ENCODE data around the gene NECAP2. TPM values are rescaled to one million over a fixed set of nuclear protein-coding genes. Genes with fewer than 3 reads are reported as not detected.
A peak's percentile ranks its signal among the peaks of the same experiment; 100 is the strongest.

Gene NECAP2, protein sequence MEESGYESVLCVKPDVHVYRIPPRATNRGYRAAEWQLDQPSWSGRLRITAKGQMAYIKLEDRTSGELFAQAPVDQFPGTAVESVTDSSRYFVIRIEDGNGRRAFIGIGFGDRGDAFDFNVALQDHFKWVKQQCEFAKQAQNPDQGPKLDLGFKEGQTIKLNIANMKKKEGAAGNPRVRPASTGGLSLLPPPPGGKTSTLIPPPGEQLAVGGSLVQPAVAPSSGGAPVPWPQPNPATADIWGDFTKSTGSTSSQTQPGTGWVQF
- polyA plus RNA-seq (2011; rRNA removed) (38.5 and 40.3 TPM in 2 replicates), polyA plus RNA-seq (2017; fragmentation: RNase III; extraction: RNeasy Plus Mini Kit Qiagen cat#74134 plus additional on column Dnase treatment) (28.4 to 29.7 TPM (median 29.4 TPM) in 3 replicates), polyA minus RNA-seq (2011; rRNA and poly(A)+ RNA removed) (33.5 and 34.3 TPM in 2 replicates)
- polyA plus RNA-seq (2012; cell fraction: cytosol; rRNA removed): 35.4 and 37.6 TPM in 2 replicates
- polyA plus RNA-seq (2012; cell fraction: nucleus; rRNA removed): 29.0 and 33.2 TPM in 2 replicates

DNA sequence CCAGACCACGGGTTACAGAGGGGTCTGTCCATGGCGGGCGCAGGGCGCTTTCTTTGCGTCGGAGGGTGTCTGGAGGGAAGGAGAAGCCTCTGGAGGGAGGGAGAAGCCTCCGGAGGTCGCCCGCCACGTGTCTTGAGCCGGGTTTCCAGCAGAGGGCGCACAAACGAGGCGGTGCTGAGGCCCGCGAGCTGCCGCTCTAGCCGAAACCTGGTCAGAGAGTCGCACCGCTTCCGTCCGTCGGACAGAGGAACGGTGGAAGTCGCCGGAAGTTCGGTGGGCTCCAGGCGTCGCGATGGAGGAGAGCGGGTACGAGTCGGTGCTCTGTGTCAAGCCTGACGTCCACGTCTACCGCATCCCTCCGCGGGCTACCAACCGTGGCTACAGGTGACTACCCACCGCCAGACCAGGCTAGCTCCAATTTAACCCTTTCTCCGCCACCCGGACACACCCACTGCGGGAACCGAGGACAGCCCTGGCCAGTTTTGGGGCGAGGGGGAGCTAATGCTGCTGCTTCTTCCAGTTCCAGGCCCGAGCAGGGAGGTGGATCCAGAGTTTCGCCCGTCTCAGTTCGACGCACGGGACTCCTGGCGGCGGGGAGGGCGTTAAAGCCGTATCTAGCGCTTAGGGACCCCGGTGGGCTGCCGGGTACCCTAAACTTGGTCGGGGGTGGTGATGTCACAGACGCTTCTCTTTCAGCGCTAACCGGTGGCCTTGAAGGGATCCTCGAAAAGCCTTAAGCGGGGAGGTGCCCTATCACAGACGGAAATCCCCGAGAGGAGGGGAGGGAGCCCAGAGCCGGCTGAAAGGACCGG, at the start of gene NECAP2:
Gene NECAP2 (plus strand): TSS at position 255 of the 812 bp plus-strand sequence. CDS start 38 bp downstream, at position 293.
- FAIRE-seq: no peak
- POLR2A ChIA-PET: interaction anchor here (1.3 kb wide), 1 partner anchor 74 kb away, joined by 3 read pairs; the partner anchor contains the start of gene SZRD1
- ATAC-seq: peak; percentile 97 to 98
- Histone ChIP-seq H3K4me2 (peak within 1 kb of the TSS; percentile 98), H3K27ac (peak within 1 kb of the TSS; percentile 84 to 98), H3K9me3 (no peaks in the 10 kb centered on the region), H3K4me1 (peaks cover 8% of the 10 kb centered on the region; the same call in 1 of the 3 replicates), H3K4me3 (peak within 1 kb of the TSS; percentile 97)
- 1% methylated on average over 42 of the region's 68 CpGs for WGBS (ENCODE audit: missing lambda C conversion rate)
- peak; percentile 85 to 91 for DNase-seq (ENCODE audit: low read depth in 1 of 2, low spot score in 1 of 2)
- CTCF ChIA-PET: interaction anchor here (0.5 to 3.0 kb wide), 28 partner anchors 10 to 1776 kb away, joined by 3 to 30 read pairs (median 4); partner anchors contain the start of gene FBXO42
- no peak for TF ChIP-seq CHD2 (IDR thresholded peaks at IDR 0.05; ENCODE audit: low read length, partially characterized antibody)
- TF ChIP-seq TP53 (CRISPR knock-in tag; IDR thresholded peaks at IDR 0.05): no peak
- TF ChIP-seq, protein P1, sequence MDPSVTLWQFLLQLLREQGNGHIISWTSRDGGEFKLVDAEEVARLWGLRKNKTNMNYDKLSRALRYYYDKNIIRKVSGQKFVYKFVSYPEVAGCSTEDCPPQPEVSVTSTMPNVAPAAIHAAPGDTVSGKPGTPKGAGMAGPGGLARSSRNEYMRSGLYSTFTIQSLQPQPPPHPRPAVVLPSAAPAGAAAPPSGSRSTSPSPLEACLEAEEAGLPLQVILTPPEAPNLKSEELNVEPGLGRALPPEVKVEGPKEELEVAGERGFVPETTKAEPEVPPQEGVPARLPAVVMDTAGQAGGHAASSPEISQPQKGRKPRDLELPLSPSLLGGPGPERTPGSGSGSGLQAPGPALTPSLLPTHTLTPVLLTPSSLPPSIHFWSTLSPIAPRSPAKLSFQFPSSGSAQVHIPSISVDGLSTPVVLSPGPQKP (IDR thresholded peaks at IDR 0.05; ENCODE audit: low read depth, low read length): no peak
- TF ChIP-seq, protein P2, sequence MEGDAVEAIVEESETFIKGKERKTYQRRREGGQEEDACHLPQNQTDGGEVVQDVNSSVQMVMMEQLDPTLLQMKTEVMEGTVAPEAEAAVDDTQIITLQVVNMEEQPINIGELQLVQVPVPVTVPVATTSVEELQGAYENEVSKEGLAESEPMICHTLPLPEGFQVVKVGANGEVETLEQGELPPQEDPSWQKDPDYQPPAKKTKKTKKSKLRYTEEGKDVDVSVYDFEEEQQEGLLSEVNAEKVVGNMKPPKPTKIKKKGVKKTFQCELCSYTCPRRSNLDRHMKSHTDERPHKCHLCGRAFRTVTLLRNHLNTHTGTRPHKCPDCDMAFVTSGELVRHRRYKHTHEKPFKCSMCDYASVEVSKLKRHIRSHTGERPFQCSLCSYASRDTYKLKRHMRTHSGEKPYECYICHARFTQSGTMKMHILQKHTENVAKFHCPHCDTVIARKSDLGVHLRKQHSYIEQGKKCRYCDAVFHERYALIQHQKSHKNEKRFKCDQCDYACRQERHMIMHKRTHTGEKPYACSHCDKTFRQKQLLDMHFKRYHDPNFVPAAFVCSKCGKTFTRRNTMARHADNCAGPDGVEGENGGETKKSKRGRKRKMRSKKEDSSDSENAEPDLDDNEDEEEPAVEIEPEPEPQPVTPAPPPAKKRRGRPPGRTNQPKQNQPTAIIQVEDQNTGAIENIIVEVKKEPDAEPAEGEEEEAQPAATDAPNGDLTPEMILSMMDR (IDR thresholded peaks at IDR 0.05): peak; percentile 70
- TF ChIP-seq EHF (CRISPR knock-in tag; IDR thresholded peaks at IDR 0.05): no peak
- TF ChIP-seq CHD4 (IDR thresholded peaks at IDR 0.05; ENCODE audit: borderline replicate concordance): no peak
- peak; percentile 39 to 60 for TF ChIP-seq RAD21 (conservative IDR thresholded peaks at IDR 0.05 in 1 of 2, IDR thresholded peaks at IDR 0.05 in 1 of 2)
- no peak for TF ChIP-seq RNF2 (IDR thresholded peaks at IDR 0.05; ENCODE audit: borderline replicate concordance, low read depth)
- no peak for TF ChIP-seq SREBF2 (IDR thresholded peaks at IDR 0.05)
- TF ChIP-seq HOXB5 (CRISPR knock-in tag; IDR thresholded peaks at IDR 0.05): no peak
- TF ChIP-seq, protein P3, sequence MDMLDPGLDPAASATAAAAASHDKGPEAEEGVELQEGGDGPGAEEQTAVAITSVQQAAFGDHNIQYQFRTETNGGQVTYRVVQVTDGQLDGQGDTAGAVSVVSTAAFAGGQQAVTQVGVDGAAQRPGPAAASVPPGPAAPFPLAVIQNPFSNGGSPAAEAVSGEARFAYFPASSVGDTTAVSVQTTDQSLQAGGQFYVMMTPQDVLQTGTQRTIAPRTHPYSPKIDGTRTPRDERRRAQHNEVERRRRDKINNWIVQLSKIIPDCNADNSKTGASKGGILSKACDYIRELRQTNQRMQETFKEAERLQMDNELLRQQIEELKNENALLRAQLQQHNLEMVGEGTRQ (IDR thresholded peaks at IDR 0.05): peak; percentile 23; the same call in 1 of the 2 replicates
- TF ChIP-seq HOXB13 (CRISPR knock-in tag; IDR thresholded peaks at IDR 0.05; ENCODE audit: low read depth): no peak
- peak in 1 of 2 experiments; percentile 70; a peak in 3 of 5 replicates for TF ChIP-seq JUN (IDR thresholded peaks at IDR 0.05)
- no peak for TF ChIP-seq NR3C1 (IDR thresholded peaks at IDR 0.05)
- TF ChIP-seq EP300 (IDR thresholded peaks at IDR 0.05): no peak
- TF ChIP-seq, protein P4, sequence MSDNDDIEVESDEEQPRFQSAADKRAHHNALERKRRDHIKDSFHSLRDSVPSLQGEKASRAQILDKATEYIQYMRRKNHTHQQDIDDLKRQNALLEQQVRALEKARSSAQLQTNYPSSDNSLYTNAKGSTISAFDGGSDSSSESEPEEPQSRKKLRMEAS (IDR thresholded peaks at IDR 0.05): peak; percentile 98
- no peak for TF ChIP-seq ZFP36 (IDR thresholded peaks at IDR 0.05; ENCODE audit: borderline replicate concordance, partially characterized antibody)
- TF ChIP-seq RCOR1 (IDR thresholded peaks at IDR 0.05; ENCODE audit: low read depth, low read length): no peak
- TF ChIP-seq POLR2A (IDR thresholded peaks at IDR 0.05; ENCODE audit: low read length): peak; percentile 91
- no peak for TF ChIP-seq KDM1A (IDR thresholded peaks at IDR 0.05; ENCODE audit: low read depth)
- no peak for TF ChIP-seq ESRRA (IDR thresholded peaks at IDR 0.05; ENCODE audit: borderline replicate concordance, low read length)
- TF ChIP-seq SMC3 (IDR thresholded peaks at IDR 0.05): peak; percentile 73
- no peak for TF ChIP-seq FOSB (CRISPR knock-in tag; IDR thresholded peaks at IDR 0.05)
- TF ChIP-seq POLR2AphosphoS2 (conservative IDR thresholded peaks at IDR 0.05; ENCODE audit: low read length): no peak
- TF ChIP-seq, protein P5, sequence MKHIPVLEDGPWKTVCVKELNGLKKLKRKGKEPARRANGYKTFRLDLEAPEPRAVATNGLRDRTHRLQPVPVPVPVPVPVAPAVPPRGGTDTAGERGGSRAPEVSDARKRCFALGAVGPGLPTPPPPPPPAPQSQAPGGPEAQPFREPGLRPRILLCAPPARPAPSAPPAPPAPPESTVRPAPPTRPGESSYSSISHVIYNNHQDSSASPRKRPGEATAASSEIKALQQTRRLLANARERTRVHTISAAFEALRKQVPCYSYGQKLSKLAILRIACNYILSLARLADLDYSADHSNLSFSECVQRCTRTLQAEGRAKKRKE (CRISPR knock-in tag; IDR thresholded peaks at IDR 0.05; ENCODE audit: low read depth): no peak
- TF ChIP-seq, protein P6, sequence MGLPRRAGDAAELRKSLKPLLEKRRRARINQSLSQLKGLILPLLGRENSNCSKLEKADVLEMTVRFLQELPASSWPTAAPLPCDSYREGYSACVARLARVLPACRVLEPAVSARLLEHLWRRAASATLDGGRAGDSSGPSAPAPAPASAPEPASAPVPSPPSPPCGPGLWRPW (IDR thresholded peaks at IDR 0.05): no peak
- TF ChIP-seq, protein P7, sequence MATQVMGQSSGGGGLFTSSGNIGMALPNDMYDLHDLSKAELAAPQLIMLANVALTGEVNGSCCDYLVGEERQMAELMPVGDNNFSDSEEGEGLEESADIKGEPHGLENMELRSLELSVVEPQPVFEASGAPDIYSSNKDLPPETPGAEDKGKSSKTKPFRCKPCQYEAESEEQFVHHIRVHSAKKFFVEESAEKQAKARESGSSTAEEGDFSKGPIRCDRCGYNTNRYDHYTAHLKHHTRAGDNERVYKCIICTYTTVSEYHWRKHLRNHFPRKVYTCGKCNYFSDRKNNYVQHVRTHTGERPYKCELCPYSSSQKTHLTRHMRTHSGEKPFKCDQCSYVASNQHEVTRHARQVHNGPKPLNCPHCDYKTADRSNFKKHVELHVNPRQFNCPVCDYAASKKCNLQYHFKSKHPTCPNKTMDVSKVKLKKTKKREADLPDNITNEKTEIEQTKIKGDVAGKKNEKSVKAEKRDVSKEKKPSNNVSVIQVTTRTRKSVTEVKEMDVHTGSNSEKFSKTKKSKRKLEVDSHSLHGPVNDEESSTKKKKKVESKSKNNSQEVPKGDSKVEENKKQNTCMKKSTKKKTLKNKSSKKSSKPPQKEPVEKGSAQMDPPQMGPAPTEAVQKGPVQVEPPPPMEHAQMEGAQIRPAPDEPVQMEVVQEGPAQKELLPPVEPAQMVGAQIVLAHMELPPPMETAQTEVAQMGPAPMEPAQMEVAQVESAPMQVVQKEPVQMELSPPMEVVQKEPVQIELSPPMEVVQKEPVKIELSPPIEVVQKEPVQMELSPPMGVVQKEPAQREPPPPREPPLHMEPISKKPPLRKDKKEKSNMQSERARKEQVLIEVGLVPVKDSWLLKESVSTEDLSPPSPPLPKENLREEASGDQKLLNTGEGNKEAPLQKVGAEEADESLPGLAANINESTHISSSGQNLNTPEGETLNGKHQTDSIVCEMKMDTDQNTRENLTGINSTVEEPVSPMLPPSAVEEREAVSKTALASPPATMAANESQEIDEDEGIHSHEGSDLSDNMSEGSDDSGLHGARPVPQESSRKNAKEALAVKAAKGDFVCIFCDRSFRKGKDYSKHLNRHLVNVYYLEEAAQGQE (IDR thresholded peaks at IDR 0.05): no peak
- TF ChIP-seq MYC (IDR thresholded peaks at IDR 0.05; ENCODE audit: borderline replicate concordance, low read length): peak; percentile 91
- no peak for TF ChIP-seq EHMT2 (IDR thresholded peaks at IDR 0.05; ENCODE audit: low read depth)

Data from A549 (cell line).